Esophagus muscularis mucosa (tissue), 4 donors: Measurements from ENCODE around the gene CLEC19A. TPM values are rescaled to one million over a fixed set of nuclear protein-coding genes. Genes with fewer than 3 reads are reported as not detected.

ENCODE experiments used
- DNase-seq: peaks from one replicate; pipeline ENCODE4 v3.0.0-alpha.2; 2017; ENCODE audit errors: extremely low spot score
- H3K27ac ChIP-seq, 4 donors: fragments of 200-600 bp; sonication (generic); replicated peaks in 1 of 4; 1 replicate in 3 of 4; 2 replicates in 1 of 4; pipeline ENCODE4 v1.5.1; 2016 to 2019; ENCODE audit warnings: mild to moderate bottlenecking in 1 of 4
- H3K27me3 ChIP-seq, 4 donors: fragments of 200-600 bp; sonication (generic); one replicate each; pipeline versions ENCODE4 v1.5.1 to v1.6.0; 2016 to 2019
- H3K36me3 ChIP-seq, 4 donors: fragments of 200-600 bp; sonication (generic); one replicate each; pipeline ENCODE4 v1.5.1; 2016 to 2019
- H3K4me1 ChIP-seq, 4 donors: fragments of 200-600 bp; sonication (generic); one replicate each; pipeline ENCODE4 v1.5.1; 2016 to 2019
- H3K4me3 ChIP-seq, 4 donors: fragments of 200-600 bp; sonication (generic); 1 replicate in 2 of 4; 2 replicates in 2 of 4; pipeline ENCODE4 v1.5.1; 2016 to 2019; ENCODE audit warnings: mild to moderate bottlenecking in 4 of 4, moderate library complexity in 1 of 4
- H3K9me3 ChIP-seq, 4 donors: fragments of 200-600 bp; sonication (generic); 1 replicate in 3 of 4; 2 replicates in 1 of 4; pipeline ENCODE4 v1.5.1; 2016 to 2019
- CTCF ChIP-seq, 3 experiments: fragments of 200-600 bp in 2 of 3; fragments of 450-650 bp in 1 of 3; sonication (generic) in 2 of 3; IDR thresholded peaks; one replicate each; pipeline ENCODE4 v1.5.1; 2017 to 2019; ENCODE audit warnings: antibody characterized with exemption in 3 of 3, mild to moderate bottlenecking in 2 of 3, moderate library complexity in 1 of 3
- EP300 ChIP-seq: sonication (generic); formaldehyde crosslinking; IDR thresholded peaks from one replicate; pipeline ENCODE4 v1.6.1; 2017; ENCODE audit warnings: antibody characterized with exemption
- POLR2A ChIP-seq: fragments of 450-650 bp; IDR thresholded peaks from one replicate; pipeline ENCODE4 v1.6.1; 2017; ENCODE audit warnings: antibody characterized with exemption, moderate library complexity, mild to moderate bottlenecking, low read depth
- POLR2AphosphoS5 ChIP-seq, 2 donors: sonication (generic); formaldehyde crosslinking; IDR thresholded peaks; one replicate each; pipeline ENCODE4 v1.6.1; 2017; ENCODE audit warnings: antibody characterized with exemption in 2 of 2
- whole genome bisulfite sequencing: methylation state at CpG from one replicate; pipeline ENCODE4 v1.1.5; 2018; 5-methylcytosine and 5-hydroxymethylcytosine counted together
- intact Hi-C: fragments of 100-400 bp; cut with DNase I; formaldehyde crosslinking; loops from one replicate; pipeline ENCODE4 v1.15.1; 2023
- total RNA-seq, 4 donors: library from RNA; depleted of rRNA; stranded (reverse); fragments of >200 nt; gene quantifications; one replicate each; pipeline versions ENCODE4 v1.1.0 to v1.2.1, GENCODE V29; 2016

The CLEC19A gene
- total RNA-seq: not detected

DNA sequence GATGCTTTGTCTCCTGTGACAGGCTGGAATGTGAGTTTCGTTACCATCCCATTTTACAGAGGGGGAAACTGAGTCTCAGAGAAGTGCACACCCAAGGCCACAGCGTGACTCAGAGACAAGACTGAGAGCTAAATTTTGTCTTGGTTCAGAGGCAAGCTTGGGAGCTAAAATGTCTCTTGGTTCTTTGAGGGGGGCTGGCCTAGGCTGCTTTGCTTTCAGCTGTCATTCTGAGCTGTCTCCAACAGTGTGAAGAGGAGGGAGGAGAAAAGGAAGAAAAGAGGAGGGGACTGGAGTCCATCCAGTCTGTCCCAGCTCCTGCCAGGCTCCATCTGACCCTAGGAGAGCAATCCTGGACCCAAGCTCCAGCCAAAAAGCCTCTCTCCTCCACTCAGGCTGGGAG, at the start of gene CLEC19A:
CLEC19A (plus strand) TSS at position 301 of the 400 bp plus-strand sequence. CDS start 121 bp downstream, outside the sequence.
- Histone ChIP-seq H3K27me3 (no peaks in the 10 kb centered on the region), H3K36me3 (no peaks in the 10 kb centered on the region), H3K27ac (no peak within 1 kb of the TSS), H3K9me3 (no peaks in the 10 kb centered on the region), H3K4me3 (no peak within 1 kb of the TSS), H3K4me1 (peaks cover 0 to 15% (median 9%) of the 10 kb centered on the region in 4 donors)
- intact Hi-C loops: no loop called here
- TF ChIP-seq EP300: no peak
- TF ChIP-seq CTCF (IDR thresholded peaks at IDR 0.05): no peak
- TF ChIP-seq POLR2A: no peak
- no peak for TF ChIP-seq POLR2AphosphoS5 (IDR thresholded peaks at IDR 0.05)
- WGBS: 91% methylated on average over 1 of the region's 2 CpGs
- no peak for DNase-seq

DNA sequence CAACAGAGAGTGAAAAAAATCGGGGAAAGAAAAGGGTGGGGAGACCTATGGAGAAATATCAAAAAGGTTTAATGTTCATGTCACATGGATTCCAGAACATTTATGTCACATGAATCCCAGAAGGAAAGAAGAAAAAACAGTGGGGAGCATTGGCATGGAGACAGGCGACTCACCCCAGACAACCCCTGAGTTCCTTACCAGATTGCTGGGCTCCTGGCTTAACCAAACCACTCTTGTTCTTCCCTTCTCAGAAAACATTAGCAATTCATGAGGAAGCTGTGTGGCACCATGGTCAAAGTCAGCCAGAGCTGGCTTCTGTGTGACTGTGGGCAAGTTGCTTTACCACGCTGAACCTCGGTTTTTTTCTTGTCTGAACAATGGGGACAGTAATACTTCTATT, 49.6 kb upstream of the CLEC19A start:
- H3K9me3 ChIP-seq: peaks cover 0 to 16% (median 11%) of the 10 kb centered on the region in 4 donors
- DNase-seq: no peak
- peaks cover 0 to 18% (median 7%) of the 10 kb centered on the region in 4 donors for H3K4me1 ChIP-seq
- no peaks in the 10 kb centered on the region for H3K36me3 ChIP-seq
- intact Hi-C loops: no loop called here
- no peak overlapping the region for H3K4me3 ChIP-seq
- WGBS: 95% methylated on average over 4 of the region's 4 CpGs
- no peak overlapping the region for H3K27ac ChIP-seq
- H3K27me3 ChIP-seq: no peaks in the 10 kb centered on the region
- TF ChIP-seq CTCF (IDR thresholded peaks at IDR 0.05): no peak
- TF ChIP-seq EP300: no peak
- no peak for TF ChIP-seq POLR2AphosphoS5 (IDR thresholded peaks at IDR 0.05)
- TF ChIP-seq POLR2A: no peak

- intact Hi-C loops: no loop called here
- DNase-seq: no peak
- Histone ChIP-seq H3K27ac (no peak overlapping the region), H3K36me3 (no peaks in the 10 kb centered on the region), H3K4me3 (no peak overlapping the region), H3K4me1 (peaks cover 0 to 18% (median 7%) of the 10 kb centered on the region in 4 donors), H3K27me3 (no peaks in the 10 kb centered on the region), H3K9me3 (peaks cover 0 to 16% (median 11%) of the 10 kb centered on the region in 4 donors)
- TF ChIP-seq POLR2AphosphoS5 (IDR thresholded peaks at IDR 0.05): no peak
- no peak for TF ChIP-seq EP300
- TF ChIP-seq POLR2A: no peak
- TF ChIP-seq CTCF (IDR thresholded peaks at IDR 0.05): no peak
- WGBS: 80% methylated on average over 4 of the region's 4 CpGs
These were observed 48.8 kb upstream of the CLEC19A start for GRCh38 chr16:19236561-19237209.

DNA sequence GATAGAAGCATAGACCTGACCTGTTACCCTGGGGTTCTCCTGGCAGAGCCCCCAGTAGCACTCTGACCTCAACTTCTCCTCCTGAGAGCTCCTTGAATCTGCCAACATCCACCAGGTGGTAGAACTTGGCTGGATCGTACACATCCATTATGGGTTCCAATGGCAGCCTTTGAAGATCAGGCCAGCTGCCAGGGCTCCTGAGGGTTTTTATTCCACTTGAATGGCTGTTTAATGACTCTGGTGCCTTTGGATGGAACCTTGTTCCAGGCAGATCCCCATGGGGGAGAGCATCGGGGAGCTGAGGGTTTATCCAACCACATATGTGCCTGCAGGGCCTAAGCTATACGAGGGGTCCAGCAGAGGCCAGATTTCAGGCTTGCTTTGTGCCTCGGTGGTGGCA, 47.1 kb upstream of the CLEC19A start:
- Histone ChIP-seq H3K9me3 (peaks cover 0 to 16% (median 11%) of the 10 kb centered on the region in 4 donors), H3K4me3 (no peak overlapping the region), H3K27ac (no peak overlapping the region), H3K36me3 (no peaks in the 10 kb centered on the region), H3K4me1 (peaks cover 0 to 18% (median 7%) of the 10 kb centered on the region in 4 donors), H3K27me3 (no peaks in the 10 kb centered on the region)
- no peak for DNase-seq
- TF ChIP-seq POLR2AphosphoS5 (IDR thresholded peaks at IDR 0.05) (no peak), EP300 (no peak), CTCF (IDR thresholded peaks at IDR 0.05) (no peak), POLR2A (no peak)
- intact Hi-C loops: no loop called here
- 89% methylated on average over 4 of the region's 4 CpGs for WGBS
